22Rv1 (cell line): ENCODE results near the gene SH2B2.

ENCODE experiments used
- ZFX ChIP-seq: fragments of 450-650 bp; IDR thresholded peaks from 2 replicates; pipeline ENCODE4 v1.6.1; 2017; ENCODE audit warnings: antibody characterized with exemption, borderline replicate concordance
- TF ChIP-seq, protein P1 (sequence below): fragments of 450-650 bp; IDR thresholded peaks from 2 replicates; pipeline ENCODE4 v1.5.1; 2017; ENCODE audit warnings: mild to moderate bottlenecking

DNA sequence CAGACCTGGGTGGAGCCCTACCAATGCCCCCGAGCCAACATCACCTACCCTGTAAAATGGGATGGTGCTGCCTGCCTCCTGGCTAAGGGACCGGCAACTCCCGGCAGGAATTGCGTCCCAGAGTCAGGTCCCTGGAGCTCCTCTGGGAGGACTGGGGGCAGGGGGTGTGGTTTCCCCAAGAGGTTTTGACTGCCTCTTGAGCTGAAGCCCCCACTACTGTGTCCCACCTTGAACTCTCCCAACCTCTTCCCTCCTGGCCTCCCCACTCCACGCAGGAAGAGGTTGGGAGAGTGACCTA lies 1.3 kb downstream of the SH2B2 start:
- TF ChIP-seq, protein P1, sequence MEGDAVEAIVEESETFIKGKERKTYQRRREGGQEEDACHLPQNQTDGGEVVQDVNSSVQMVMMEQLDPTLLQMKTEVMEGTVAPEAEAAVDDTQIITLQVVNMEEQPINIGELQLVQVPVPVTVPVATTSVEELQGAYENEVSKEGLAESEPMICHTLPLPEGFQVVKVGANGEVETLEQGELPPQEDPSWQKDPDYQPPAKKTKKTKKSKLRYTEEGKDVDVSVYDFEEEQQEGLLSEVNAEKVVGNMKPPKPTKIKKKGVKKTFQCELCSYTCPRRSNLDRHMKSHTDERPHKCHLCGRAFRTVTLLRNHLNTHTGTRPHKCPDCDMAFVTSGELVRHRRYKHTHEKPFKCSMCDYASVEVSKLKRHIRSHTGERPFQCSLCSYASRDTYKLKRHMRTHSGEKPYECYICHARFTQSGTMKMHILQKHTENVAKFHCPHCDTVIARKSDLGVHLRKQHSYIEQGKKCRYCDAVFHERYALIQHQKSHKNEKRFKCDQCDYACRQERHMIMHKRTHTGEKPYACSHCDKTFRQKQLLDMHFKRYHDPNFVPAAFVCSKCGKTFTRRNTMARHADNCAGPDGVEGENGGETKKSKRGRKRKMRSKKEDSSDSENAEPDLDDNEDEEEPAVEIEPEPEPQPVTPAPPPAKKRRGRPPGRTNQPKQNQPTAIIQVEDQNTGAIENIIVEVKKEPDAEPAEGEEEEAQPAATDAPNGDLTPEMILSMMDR = no peak
- no peak for TF ChIP-seq ZFX
